WTC11 (cell line): ENCODE results near the gene UTP4. TPM values are rescaled to one million over a fixed set of nuclear protein-coding genes. Genes with fewer than 3 reads are reported as not detected.

Source experiments
- ATAC-seq: fragments of 200-7000 bp; cut with Tn5 transposase; 2 replicates; pipeline ENCODE4 v1.10.0; 2021; ENCODE audit warnings: mild to moderate bottlenecking, moderate library complexity
- CTCF ChIA-PET: fragments of 300-600 bp; sonication (Branson Sonifier 250); formaldehyde crosslinking; loops from one replicate; lab custom pipeline; 2021; ENCODE audit warnings: antibody characterized with exemption; lab: Charles Lee
- POLR2A ChIA-PET: fragments of 350-600 bp; sonication (Branson Sonifier 250); formaldehyde crosslinking; loops from one replicate; lab custom pipeline; 2021; ENCODE audit warnings: antibody characterized with exemption; lab: Charles Lee
- DNase-seq: peaks from one replicate; pipeline ENCODE4 v3.0.0; 2021; ENCODE audit warnings: low spot score
- H3K27ac Mint-ChIP-seq: 2 replicates; pipeline ENCODE4 v1.8.0; 2021; ENCODE audit warnings: mixed read lengths
- H3K27me3 Mint-ChIP-seq: 2 replicates; pipeline ENCODE4 v1.8.0; 2021; ENCODE audit warnings: low read depth, mild to moderate bottlenecking, moderate library complexity, mixed read lengths
- H3K36me3 Mint-ChIP-seq: 2 replicates; pipeline ENCODE4 v1.8.0; 2021; ENCODE audit warnings: mixed read lengths
- H3K4me1 Mint-ChIP-seq: 2 replicates; pipeline ENCODE4 v1.8.0; 2022; ENCODE audit warnings: mixed read lengths
- H3K4me3 Mint-ChIP-seq: 2 replicates; pipeline ENCODE4 v1.8.0; 2021; ENCODE audit warnings: mild to moderate bottlenecking, moderate library complexity, mixed read lengths
- H3K9me3 Mint-ChIP-seq: 2 replicates; pipeline ENCODE4 v1.8.0; 2021; ENCODE audit warnings: mixed read lengths
- ATF1 ChIP-seq: sonication (generic); formaldehyde crosslinking; IDR thresholded peaks from 2 replicates; pipeline ENCODE4 v1.8.1; 2023; ENCODE audit warnings: mild to moderate bottlenecking, moderate library complexity, missing genetic modification reagents
- E2F1 ChIP-seq: sonication (generic); formaldehyde crosslinking; IDR thresholded peaks from 2 replicates; pipeline ENCODE4 v1.8.0; 2022; ENCODE audit warnings: mild to moderate bottlenecking, missing genetic modification reagents
- E2F4 ChIP-seq: sonication (generic); formaldehyde crosslinking; IDR thresholded peaks from 2 replicates; pipeline ENCODE4 v1.8.1; 2022; ENCODE audit warnings: low read depth, mild to moderate bottlenecking, moderate library complexity, missing genetic modification reagents, borderline replicate concordance
- ESRRA ChIP-seq: sonication (generic); formaldehyde crosslinking; IDR thresholded peaks from 2 replicates; pipeline ENCODE4 v1.8.1; 2022; ENCODE audit warnings: mild to moderate bottlenecking, missing genetic modification reagents, borderline replicate concordance
- ETV6 ChIP-seq: sonication (generic); formaldehyde crosslinking; IDR thresholded peaks from 2 replicates; pipeline ENCODE4 v1.8.1; 2022; ENCODE audit warnings: mild to moderate bottlenecking, missing genetic modification reagents
- FOXJ3 ChIP-seq: sonication (generic); formaldehyde crosslinking; IDR thresholded peaks from 2 replicates; pipeline ENCODE4 v1.9.0; 2021; ENCODE audit warnings: missing genetic modification reagents, mild to moderate bottlenecking, borderline replicate concordance
- FOXP1 ChIP-seq: sonication (generic); formaldehyde crosslinking; IDR thresholded peaks from 2 replicates; pipeline ENCODE4 v1.8.0; 2022; ENCODE audit warnings: missing genetic modification reagents, mild to moderate bottlenecking, moderate library complexity, borderline replicate concordance
- MLX ChIP-seq: sonication (generic); formaldehyde crosslinking; IDR thresholded peaks from 2 replicates; pipeline ENCODE4 v1.8.1; 2023; ENCODE audit warnings: mild to moderate bottlenecking, missing genetic modification reagents, moderate library complexity
- NFE2L1 ChIP-seq: sonication (generic); formaldehyde crosslinking; IDR thresholded peaks from 2 replicates; pipeline ENCODE4 v1.8.1; 2023; ENCODE audit warnings: missing genetic modification reagents
- NFYB ChIP-seq: sonication (generic); formaldehyde crosslinking; conservative IDR thresholded peaks from 2 replicates; pipeline ENCODE4 v1.8.0; 2022; ENCODE audit warnings: low read depth, missing genetic modification reagents
- PREB ChIP-seq: sonication (generic); formaldehyde crosslinking; IDR thresholded peaks from 2 replicates; pipeline ENCODE4 v1.8.1; 2022; ENCODE audit warnings: mild to moderate bottlenecking, missing genetic modification reagents, moderate library complexity, borderline replicate concordance
- PRRX2 ChIP-seq: fragments of 250-450 bp; sonication (Bioruptor Pico); IDR thresholded peaks from 2 replicates; pipeline ENCODE4 v1.8.0; 2021; ENCODE audit warnings: mild to moderate bottlenecking
- SP1 ChIP-seq: sonication (generic); formaldehyde crosslinking; conservative IDR thresholded peaks from 2 replicates; pipeline ENCODE4 v1.8.1; 2022; ENCODE audit warnings: missing genetic modification reagents
- ZBTB21 ChIP-seq: sonication (generic); formaldehyde crosslinking; IDR thresholded peaks from 2 replicates; pipeline ENCODE4 v1.8.1; 2023; ENCODE audit warnings: mild to moderate bottlenecking, missing genetic modification reagents, borderline replicate concordance
- ZNF232 ChIP-seq: sonication (generic); formaldehyde crosslinking; IDR thresholded peaks from 2 replicates; pipeline ENCODE4 v1.8.0; 2022; ENCODE audit warnings: mild to moderate bottlenecking, missing genetic modification reagents
- ZNF317 ChIP-seq: sonication (generic); formaldehyde crosslinking; IDR thresholded peaks from 2 replicates; pipeline ENCODE4 v1.8.1; 2023; ENCODE audit warnings: low read depth, mild to moderate bottlenecking, moderate library complexity, missing genetic modification reagents, borderline replicate concordance
- ZNF416 ChIP-seq: fragments of 250-450 bp; sonication (Bioruptor Pico); IDR thresholded peaks from 2 replicates; pipeline ENCODE4 v1.9.0; 2021; ENCODE audit warnings: mild to moderate bottlenecking, inconsistent platforms
- total RNA-seq: library from RNA; stranded (reverse); gene quantifications from 3 replicates; pipeline ENCODE4 v1.2.3, GENCODE V29; 2021
- TF ChIP-seq, protein P1 (sequence below): sonication (generic); formaldehyde crosslinking; IDR thresholded peaks from 2 replicates; pipeline ENCODE4 v1.8.0; 2022; ENCODE audit warnings: mild to moderate bottlenecking, missing genetic modification reagents
- TF ChIP-seq, protein P2 (sequence below): sonication (generic); formaldehyde crosslinking; IDR thresholded peaks from 2 replicates; pipeline ENCODE4 v1.8.1; 2022; ENCODE audit warnings: mild to moderate bottlenecking, moderate library complexity, missing genetic modification reagents
- TF ChIP-seq, protein P3 (sequence below): fragments of 250-450 bp; sonication (Bioruptor Pico); IDR thresholded peaks from 2 replicates; pipeline ENCODE4 v1.9.0; 2021; ENCODE audit warnings: mild to moderate bottlenecking

UTP4 gene
- total RNA-seq, 1 experiment from 2014 or later: 85.7 TPM

GRCh38 chr16:69190598-69190997, 58.1 kb downstream of the UTP4 start:
- Mint-ChIP-seq H3K27me3 (no peaks in the 10 kb centered on the region), H3K4me3 (no peak overlapping the region), H3K36me3 (peaks cover 5% of the 10 kb centered on the region), H3K4me1 (peaks cover 24% of the 10 kb centered on the region), H3K27ac (peak overlapping the region; percentile 74), H3K9me3 (no peaks in the 10 kb centered on the region)
- no peak for ATAC-seq
- no peak for DNase-seq
- POLR2A ChIA-PET: interaction anchor here (0.6 kb wide), 2 partner anchors 51 to 58 kb away, joined by 4 to 7 read pairs; no protein-coding TSS in a partner anchor
- no peak for TF ChIP-seq MLX (CRISPR knock-in tag)
- TF ChIP-seq FOXP1: no peak
- no peak for TF ChIP-seq SP1 (CRISPR knock-in tag)
- TF ChIP-seq ETV6 (CRISPR knock-in tag): no peak
- TF ChIP-seq PRRX2 (CRISPR knock-in tag): no peak
- TF ChIP-seq ZNF317 (CRISPR knock-in tag): no peak
- TF ChIP-seq, protein P1, sequence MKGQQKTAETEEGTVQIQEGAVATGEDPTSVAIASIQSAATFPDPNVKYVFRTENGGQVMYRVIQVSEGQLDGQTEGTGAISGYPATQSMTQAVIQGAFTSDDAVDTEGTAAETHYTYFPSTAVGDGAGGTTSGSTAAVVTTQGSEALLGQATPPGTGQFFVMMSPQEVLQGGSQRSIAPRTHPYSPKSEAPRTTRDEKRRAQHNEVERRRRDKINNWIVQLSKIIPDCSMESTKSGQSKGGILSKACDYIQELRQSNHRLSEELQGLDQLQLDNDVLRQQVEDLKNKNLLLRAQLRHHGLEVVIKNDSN (CRISPR knock-in tag): no peak
- TF ChIP-seq E2F1 (CRISPR knock-in tag): no peak
- TF ChIP-seq ZNF232 (CRISPR knock-in tag): no peak
- no peak for TF ChIP-seq ATF1 (CRISPR knock-in tag)
- no peak for TF ChIP-seq ESRRA (CRISPR knock-in tag)
- TF ChIP-seq E2F4: no peak
- no peak for TF ChIP-seq NFYB (CRISPR knock-in tag)
- TF ChIP-seq, protein P2, sequence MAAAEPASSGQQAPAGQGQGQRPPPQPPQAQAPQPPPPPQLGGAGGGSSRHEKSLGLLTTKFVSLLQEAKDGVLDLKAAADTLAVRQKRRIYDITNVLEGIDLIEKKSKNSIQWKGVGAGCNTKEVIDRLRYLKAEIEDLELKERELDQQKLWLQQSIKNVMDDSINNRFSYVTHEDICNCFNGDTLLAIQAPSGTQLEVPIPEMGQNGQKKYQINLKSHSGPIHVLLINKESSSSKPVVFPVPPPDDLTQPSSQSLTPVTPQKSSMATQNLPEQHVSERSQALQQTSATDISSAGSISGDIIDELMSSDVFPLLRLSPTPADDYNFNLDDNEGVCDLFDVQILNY: no peak
- no peak for TF ChIP-seq NFE2L1 (CRISPR knock-in tag)
- TF ChIP-seq PREB (CRISPR knock-in tag): no peak
- TF ChIP-seq FOXJ3 (CRISPR knock-in tag): no peak
- no peak for TF ChIP-seq ZNF416 (CRISPR knock-in tag)
- TF ChIP-seq, protein P3, sequence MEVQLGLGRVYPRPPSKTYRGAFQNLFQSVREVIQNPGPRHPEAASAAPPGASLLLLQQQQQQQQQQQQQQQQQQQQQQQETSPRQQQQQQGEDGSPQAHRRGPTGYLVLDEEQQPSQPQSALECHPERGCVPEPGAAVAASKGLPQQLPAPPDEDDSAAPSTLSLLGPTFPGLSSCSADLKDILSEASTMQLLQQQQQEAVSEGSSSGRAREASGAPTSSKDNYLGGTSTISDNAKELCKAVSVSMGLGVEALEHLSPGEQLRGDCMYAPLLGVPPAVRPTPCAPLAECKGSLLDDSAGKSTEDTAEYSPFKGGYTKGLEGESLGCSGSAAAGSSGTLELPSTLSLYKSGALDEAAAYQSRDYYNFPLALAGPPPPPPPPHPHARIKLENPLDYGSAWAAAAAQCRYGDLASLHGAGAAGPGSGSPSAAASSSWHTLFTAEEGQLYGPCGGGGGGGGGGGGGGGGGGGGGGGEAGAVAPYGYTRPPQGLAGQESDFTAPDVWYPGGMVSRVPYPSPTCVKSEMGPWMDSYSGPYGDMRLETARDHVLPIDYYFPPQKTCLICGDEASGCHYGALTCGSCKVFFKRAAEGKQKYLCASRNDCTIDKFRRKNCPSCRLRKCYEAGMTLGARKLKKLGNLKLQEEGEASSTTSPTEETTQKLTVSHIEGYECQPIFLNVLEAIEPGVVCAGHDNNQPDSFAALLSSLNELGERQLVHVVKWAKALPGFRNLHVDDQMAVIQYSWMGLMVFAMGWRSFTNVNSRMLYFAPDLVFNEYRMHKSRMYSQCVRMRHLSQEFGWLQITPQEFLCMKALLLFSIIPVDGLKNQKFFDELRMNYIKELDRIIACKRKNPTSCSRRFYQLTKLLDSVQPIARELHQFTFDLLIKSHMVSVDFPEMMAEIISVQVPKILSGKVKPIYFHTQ (CRISPR knock-in tag): no peak
- no peak for TF ChIP-seq ZBTB21 (CRISPR knock-in tag)
- CTCF ChIA-PET: interaction anchor here (1.0 to 1.1 kb wide), 3 partner anchors 21 to 57 kb away, joined by 3 to 6 read pairs (median 3); no protein-coding TSS in a partner anchor
